Dermis lymphatic vessel endothelial cell (primary cell): Measurements from ENCODE around the gene UGT1A6. TPM values are rescaled to one million over a fixed set of nuclear protein-coding genes. Genes with fewer than 3 reads are reported as not detected.

Experiments used
- total RNA-seq: library from RNA; depleted of rRNA; stranded (reverse); fragments of >200 nt; gene quantifications from 2 replicates; pipeline ENCODE4 v1.2.1, GENCODE V29; 2014

UGT1A6 gene
- not detected in 2 replicates for total RNA-seq

DNA sequence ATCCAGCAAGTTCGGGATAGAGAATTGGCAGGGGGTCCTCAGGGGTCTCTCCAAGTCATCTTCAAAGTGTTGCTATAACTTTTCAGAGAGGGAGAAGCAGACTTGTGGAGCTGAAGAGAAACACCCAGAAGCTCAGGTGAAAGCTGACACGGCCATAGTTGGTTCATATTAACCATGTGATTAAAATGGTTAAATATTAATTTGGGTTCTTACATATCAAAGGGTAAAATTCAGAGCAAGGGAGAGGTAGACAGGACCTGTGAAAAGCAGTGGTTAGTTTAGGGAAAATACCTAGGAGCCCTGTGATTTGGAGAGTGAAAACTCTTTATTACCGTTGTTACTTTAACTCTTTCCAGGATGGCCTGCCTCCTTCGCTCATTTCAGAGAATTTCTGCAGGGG, at the start of gene UGT1A6:
UGT1A6 (plus strand) TSS at position 243 of the 400 bp plus-strand sequence; CDS start at position 358, 115 bp downstream.

DNA sequence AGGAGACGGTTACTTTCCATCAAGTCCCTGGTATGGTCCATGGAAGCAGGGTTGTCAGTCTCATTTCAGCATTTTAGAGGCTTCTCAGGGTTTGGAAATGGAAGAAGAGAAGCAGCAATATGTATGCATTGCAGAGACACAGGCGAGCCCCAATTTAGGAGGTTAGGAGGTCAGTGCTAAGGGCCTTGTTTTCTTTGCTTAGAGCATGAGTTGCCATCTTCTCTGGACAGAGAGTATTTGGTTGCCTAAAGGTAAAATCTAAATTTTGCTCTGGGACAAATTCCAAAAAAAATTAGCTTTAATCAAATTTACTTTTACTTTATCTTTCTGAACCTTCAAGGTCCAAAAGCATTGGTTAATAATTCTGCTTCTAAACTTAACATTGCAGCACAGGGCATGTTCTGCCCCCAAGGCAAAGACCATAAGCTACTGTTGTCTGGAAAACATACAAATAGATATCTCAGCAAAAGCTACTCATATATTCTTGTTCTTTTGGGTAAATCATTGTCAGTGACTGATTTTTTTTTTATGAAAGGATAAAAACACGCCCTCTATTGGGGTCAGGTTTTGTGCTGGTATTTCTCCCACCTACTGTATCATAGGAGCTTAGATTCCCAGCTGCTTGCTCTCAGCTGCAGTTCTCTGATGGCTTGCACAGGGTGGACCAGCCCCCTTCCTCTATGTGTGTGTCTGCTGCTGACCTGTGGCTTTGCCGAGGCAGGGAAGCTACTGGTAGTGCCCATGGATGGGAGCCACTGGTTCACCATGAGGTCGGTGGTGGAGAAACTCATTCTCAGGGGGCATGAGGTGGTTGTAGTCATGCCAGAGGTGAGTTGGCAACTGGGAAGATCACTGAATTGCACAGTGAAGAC, 21.2 kb upstream of the UGT1A6 start, which contains the start of gene UGT1A9:
UGT1A9 (plus strand) TSS at position 609 of the 872 bp plus-strand sequence; CDS start at position 646, 37 bp downstream.

DNA sequence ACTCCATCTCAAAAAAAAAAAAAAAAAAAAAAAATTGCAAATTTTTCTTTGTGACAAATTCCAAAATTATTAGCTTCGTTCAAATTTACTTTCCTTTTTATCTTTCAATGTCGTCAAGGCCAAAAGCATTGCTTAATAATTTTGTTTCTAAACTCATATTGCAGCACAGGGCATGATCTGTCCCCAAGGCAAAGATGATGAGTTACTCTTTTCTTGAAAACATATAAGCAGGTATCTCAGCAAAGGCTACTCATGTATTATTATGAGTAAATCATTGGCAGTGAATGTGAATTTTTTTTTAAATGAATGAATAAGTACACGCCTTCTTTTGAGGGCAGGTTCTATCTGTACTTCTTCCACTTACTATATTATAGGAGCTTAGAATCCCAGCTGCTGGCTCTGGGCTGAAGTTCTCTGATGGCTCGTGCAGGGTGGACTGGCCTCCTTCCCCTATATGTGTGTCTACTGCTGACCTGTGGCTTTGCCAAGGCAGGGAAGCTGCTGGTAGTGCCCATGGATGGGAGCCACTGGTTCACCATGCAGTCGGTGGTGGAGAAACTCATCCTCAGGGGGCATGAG, 11.1 kb upstream of the UGT1A6 start, which contains the start of gene UGT1A7:
UGT1A7 (plus strand) TSS at position 381 of the 579 bp plus-strand sequence; CDS start at position 418, 37 bp downstream.

DNA sequence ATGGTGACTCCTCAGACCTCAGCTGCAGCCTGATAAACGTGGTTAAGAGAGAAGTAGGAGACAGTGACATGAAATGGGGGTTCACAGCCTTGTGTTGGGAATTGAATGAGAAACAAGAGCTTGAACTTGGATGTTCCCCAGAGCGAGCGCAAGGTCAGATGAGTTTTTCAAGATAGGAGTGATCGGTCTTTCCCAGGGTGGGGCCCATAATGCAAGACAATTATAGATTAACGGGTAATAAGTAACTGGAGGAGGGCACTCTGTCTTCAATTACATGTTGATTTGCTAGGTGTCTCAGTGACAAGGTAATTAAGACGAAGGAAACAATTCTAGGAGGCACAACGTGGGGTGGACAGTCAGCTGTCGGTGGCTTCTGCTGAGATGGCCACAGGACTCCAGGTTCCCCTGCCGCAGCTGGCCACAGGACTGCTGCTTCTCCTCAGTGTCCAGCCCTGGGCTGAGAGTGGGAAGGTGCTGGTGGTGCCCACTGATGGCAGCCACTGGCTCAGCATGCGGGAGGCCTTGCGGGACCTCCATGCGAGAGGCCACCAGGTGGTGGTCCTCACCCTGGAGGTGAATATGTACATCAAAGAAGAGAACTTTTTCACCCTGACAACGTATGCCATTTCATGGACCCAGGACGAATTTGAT, 20.0 kb downstream of the UGT1A6 start, which contains the start of gene UGT1A5:
UGT1A5 (plus strand) TSS at position 297 of the 651 bp plus-strand sequence; CDS start at position 382, 85 bp downstream.

DNA sequence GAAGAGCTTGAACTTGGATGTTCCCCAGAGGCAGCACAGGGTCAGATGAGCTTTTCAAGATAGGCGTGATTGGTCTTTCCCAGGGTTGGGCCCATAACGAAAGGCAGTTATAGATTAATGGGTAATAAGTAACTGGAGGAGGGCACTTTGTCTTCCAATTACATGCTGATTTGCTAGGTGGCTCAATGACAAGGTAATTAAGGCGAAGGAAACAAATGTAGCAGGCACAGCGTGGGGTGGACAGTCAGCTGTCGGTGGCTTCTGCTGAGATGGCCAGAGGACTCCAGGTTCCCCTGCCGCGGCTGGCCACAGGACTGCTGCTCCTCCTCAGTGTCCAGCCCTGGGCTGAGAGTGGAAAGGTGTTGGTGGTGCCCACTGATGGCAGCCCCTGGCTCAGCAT, 25.9 kb downstream of the UGT1A6 start, which contains the start of gene UGT1A4:
UGT1A4 (plus strand) TSS at position 185 of the 400 bp plus-strand sequence; CDS start at position 270, 85 bp downstream.

DNA sequence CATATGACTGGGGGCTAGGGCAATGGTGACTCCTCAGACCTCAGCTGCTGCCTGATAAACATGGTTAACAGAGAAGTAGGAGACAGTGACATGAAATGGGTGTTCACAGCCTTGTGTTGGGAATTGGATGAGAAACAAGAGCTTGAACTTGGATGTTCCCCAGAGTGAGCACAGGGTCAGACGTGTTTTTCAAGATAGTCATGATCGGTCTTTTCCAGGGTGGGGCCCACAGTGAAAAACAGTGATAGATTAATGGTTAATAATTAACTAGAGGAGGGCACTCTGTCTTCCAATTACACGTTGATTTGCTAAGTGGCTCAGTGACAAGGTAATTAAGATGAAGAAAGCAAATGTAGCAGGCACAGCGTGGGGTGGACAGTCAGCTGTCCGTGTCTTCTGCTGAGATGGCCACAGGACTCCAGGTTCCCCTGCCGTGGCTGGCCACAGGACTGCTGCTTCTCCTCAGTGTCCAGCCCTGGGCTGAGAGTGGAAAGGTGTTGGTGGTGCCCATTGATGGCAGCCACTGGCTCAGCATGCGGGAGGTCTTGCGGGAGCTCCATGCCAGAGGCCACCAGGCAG, 36.1 kb downstream of the UGT1A6 start, which contains the start of gene UGT1A3:
UGT1A3 (plus strand) TSS at position 320 of the 579 bp plus-strand sequence; CDS start at position 405, 85 bp downstream.

DNA sequence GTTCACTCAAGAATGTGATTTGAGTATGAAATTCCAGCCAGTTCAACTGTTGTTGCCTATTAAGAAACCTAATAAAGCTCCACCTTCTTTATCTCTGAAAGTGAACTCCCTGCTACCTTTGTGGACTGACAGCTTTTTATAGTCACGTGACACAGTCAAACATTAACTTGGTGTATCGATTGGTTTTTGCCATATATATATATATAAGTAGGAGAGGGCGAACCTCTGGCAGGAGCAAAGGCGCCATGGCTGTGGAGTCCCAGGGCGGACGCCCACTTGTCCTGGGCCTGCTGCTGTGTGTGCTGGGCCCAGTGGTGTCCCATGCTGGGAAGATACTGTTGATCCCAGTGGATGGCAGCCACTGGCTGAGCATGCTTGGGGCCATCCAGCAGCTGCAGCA, 67.4 kb downstream of the UGT1A6 start, which contains the start of gene UGT1A1:
UGT1A1 (plus strand) TSS at position 228 of the 400 bp plus-strand sequence; CDS start at position 246, 18 bp downstream.

DNA sequence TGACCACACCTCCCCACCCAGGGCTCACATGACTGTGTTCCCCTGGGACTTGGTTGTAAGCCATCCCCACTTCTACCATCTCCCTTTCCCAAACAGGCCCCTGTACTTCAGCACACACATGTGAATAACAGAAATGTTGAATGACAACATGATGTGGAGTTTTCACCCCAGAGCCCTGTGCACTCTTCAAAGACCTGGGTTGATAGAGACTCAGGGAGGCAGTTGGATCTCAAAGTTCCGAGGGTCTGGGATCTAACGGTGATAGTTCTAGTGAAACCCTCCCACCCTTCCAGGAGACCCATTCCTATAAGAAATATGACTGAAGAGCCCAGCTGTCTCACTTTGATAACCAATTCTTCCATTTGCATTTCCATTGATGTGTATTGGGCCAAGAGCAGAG, 85.3 kb downstream of the UGT1A6 start, which contains the start of gene MROH2A:
MROH2A (plus strand) TSS at position 301 of the 400 bp plus-strand sequence. CDS start 1,029 bp downstream, outside the sequence.

Other genes with a start within 250 kb of the UGT1A6 start
- gene USP40, start 126.1 kb upstream of the UGT1A6 start, total RNA-seq = 21.6 and 27.2 TPM in 2 replicates
- gene UGT1A8, start 75.3 kb upstream of the UGT1A6 start, total RNA-seq = not detected in 2 replicates
- not detected in 2 replicates for gene UGT1A10, start 56.4 kb upstream of the UGT1A6 start, total RNA-seq
- gene UGT1A9, start 21.0 kb upstream of the UGT1A6 start, total RNA-seq = not detected in 2 replicates
- under 0.01 TPM in 1 of 2 replicates, not detected in the other for gene UGT1A7, start 11.0 kb upstream of the UGT1A6 start, total RNA-seq
- gene UGT1A5, start 20.0 kb downstream of the UGT1A6 start, total RNA-seq = not detected in 2 replicates
- gene UGT1A4, start 25.8 kb downstream of the UGT1A6 start, total RNA-seq = not detected in 2 replicates
- not detected in 2 replicates for gene UGT1A3, start 36.2 kb downstream of the UGT1A6 start, total RNA-seq
- not detected in 2 replicates for gene UGT1A1, start 67.4 kb downstream of the UGT1A6 start, total RNA-seq
- not detected in 2 replicates for gene MROH2A, start 85.4 kb downstream of the UGT1A6 start, total RNA-seq
- 2.1 and 2.3 TPM in 2 replicates for gene HJURP, start 161.6 kb downstream of the UGT1A6 start, total RNA-seq
- gene TRPM8, start 224.5 kb downstream of the UGT1A6 start, total RNA-seq = not detected in 2 replicates